NOMO-1 treated with DMSO at 0.1 percent for 48 hours (cell line): ENCODE measurements around the gene SCRT2.
A peak's percentile ranks its signal among the peaks of the same experiment; 100 is the strongest.
"Not testable (repeated sequence)": the region's sequence is repeated elsewhere in the genome, so short reads cannot be mapped to it uniquely, and the experiment has no call there.

ENCODE experiments used
- DNase-seq: peaks from one replicate; lab custom pipeline; 2025; ENCODE audit not compliant: unreplicated experiment; lab: John Stamatoyannopoulos, UW

SCRT2 gene

DNA sequence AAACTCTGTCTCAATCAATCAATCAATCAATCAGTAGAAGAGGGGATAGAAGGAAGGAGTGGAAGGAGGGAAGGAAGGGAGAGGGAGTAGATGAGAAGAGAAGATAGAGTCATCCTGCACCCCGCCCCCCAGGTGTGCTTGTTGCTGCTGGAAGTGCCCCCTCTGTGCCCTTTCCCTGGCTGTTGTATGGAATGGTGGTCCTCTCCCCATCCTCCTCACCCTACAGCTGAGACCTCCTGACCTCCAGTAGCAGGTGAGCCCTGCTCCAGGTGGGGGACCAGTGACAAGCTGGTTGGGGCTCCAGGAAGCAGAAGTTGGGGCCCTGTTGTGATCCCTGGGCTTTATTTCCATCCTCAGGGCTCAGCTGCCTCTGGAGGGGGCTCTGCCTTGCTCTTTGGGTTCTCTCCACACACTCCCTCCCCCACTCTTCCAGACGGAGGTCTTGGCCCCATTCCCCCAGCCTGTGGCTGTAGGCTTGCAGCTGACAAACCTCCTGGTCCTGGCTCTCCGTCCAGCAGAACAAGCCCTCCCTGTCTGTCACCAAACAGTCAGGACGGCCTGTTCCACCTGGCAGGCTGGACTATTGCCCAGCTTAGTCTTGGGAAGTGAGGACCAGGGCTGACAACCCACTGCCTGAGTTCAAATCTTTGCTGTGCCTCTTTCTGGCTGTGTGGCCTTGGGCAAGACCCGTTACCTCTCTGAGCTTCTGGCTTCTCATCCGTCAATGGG lies 26.0 kb upstream of the SCRT2 start:
- DNase-seq: no peak

DNA sequence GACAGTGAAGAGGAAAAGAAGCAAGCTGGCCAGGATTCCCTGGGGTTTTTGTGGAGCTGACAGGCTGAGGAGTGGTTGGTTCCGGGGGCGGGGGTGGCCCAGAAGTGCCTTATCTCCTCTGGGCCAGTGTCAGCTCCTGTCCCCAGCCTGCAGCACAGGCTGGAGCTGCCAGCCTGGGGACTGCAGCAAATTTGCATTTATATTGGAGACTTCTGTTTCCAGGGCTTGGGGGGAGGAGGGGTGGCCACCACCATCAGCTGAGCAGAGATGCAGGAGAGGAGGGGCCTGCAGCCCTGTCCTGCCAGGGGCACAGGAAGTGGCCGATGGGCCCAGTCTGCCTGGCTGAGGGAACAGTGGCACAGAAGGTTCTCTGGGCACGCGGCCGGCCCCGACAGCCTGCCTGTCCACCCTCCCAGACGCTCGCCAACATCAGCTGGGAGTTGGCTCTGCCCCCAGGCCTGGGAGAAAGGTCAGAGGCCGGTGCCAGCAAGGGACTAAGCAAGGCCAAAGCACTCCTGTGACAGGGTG lies 24.3 kb upstream of the SCRT2 start:
- no peak for DNase-seq

DNA sequence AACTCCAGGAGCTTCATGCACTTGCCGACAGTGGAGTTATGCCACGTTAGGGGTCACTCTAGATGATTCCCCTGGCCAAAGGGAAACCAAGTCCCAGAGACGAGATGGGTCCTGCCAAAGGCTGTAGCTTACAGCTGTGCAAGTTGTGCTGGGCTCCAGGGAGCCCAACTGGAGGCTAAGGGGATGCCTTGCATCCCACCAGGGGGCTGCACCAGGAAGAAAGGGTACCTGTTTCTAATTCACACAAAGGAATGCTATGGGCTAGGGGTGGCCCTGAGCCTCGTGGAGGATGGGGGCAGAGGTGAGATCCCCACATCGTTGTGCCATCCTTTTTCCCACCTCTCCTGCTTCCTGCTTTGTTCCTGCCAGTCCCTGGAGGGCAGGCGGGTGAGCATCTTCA lies 23.7 kb upstream of the SCRT2 start:
- no peak for DNase-seq

DNA sequence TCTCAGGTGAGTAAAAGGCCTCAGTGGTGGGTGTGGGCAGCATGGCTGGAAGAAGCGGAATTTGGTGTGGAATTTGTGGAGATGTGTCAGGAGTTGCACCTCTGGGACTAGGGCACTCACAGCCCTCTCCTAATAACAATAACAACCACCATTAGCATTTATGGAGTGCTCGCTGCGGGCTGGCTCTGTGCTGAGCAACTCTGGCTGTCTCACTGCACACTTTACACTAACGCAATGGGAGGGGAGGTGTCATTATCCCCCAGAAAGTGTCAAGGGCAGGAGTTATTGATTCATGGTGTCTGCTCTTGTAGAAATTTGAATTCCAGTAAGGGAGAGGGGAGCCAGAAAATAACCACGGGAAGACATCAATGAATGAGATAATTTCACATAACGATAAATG lies 22.7 kb upstream of the SCRT2 start:
- DNase-seq: no peak

DNA sequence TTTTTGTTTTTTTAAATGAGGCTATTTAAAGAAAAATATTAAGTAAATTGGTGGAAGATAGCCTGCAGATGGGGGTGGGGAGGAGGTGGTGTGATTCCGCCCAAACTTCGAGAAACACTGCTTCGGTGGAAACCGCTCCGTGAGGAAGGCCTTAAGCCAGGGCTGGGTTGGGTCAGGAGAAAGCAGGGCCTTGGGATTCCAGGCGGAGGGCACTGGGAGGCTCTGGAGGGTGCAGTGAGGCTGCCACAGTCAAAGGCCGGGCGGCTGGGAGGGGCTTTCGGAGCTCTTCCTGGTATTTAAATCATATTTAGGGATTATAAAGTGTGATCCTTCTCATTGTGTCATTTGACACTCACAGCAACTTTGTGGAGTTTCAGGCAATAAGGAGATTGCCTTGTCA lies 22.2 kb upstream of the SCRT2 start:
- no peak for DNase-seq

DNA sequence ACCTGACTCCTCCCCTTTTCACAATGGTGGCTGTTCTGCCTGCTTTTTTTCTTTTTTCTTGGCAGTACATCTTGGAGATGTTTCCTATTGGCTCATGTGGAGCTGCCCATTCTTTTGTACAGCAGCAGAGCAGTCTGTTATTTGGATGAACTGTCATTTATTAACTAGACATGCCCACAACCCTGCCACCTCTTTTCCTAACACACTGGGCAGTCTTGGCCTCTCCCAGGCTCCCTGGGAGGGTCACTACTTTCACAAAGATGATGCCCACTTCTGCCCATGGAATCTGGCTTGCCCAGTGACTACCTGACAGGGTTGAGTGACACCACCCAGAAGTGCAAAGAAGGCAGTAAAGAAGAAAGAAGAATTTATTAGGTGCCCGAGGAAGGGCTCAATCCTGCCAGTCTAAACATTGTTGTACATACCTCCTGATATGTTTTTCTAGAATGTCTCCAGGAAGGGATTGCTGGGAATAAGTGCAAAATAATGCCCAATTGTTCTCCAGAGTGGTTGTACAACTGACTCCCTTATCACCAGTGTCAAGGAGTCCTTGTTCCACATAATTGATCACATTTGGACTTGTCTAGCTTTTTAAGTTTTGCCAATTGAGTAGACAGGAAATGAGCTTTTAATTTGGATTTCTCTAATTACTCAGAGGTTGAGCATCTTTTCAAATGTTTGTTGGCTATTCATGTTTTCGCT lies 19.7 kb upstream of the SCRT2 start:
- no peak for DNase-seq

DNA sequence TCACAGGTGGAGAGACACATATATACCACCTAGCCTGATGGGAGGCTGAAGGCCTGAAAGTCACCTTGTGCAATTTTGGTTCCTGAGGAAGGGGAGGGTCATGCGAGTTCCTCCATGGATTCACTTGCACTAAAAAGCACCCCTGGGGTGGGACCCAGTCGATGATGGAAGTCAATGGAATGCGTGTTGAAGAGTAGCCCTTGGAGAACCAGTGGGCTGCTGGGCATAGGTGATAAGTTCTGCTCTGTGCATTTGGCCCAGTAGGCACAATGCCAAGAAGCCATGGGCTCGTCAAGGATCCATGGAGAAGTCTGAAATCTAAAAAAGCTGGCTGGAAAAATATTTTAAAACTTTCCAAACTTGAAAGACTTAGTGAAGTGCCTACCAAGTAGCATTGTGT lies 18.9 kb upstream of the SCRT2 start:
- DNase-seq: no peak

DNA sequence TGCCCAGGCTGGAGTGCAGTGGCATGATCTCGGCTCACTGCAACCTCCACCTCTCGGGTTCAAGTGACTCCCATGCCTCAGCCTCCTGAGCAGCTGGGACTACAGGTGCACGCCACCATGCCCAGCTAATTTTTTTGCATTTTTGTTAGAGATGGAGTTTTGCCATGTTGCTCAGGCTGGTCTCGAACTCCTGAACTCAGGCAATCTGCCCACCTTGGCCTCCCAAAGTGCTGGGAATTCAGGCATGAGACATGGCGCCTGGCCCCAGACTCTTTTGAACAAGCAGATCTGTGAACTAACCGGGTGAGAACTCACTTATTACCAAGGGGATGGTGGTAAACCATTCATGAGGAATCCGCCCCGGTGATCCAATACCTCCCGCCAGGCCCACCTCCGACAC lies 18.2 kb upstream of the SCRT2 start:
- DNase-seq: not testable (repeated sequence)

DNA sequence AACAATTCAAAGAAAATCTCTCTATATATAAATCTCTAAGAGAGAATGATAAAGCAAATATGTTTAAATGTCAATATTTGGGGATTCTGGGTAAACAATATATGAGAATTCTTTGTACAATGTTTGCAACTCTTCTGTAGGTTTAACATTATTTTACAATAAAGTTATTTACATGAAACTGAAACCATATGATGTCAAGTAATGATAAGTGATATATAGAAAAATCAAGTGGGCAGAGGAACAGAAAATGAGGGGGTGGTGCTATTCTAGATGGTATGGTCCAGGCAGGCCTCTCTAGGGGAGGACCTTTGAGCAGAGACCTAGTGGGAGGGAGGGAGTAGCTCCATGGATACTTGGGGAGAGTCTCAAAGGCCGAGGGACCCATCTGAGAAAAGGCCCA lies 16.4 kb upstream of the SCRT2 start:
- DNase-seq: no peak

DNA sequence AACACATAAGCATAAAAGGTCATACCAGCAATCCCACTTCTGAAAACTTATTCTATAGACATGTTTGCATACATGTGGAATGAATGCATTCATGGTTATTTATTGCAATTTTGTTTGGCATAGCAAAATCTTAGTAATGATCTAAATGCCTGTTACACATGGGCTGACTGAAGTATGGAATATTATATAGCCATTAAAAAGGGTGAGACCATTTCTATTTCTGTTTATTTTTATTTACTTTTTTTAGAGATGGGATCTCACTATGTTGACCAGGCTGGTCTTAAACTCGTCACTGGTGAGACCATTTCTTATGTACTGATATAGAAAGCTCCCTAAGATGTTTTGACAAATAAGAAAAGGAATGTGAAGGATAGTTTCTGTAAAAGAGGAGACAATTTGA lies 14.3 kb upstream of the SCRT2 start:
- DNase-seq: no peak

DNA sequence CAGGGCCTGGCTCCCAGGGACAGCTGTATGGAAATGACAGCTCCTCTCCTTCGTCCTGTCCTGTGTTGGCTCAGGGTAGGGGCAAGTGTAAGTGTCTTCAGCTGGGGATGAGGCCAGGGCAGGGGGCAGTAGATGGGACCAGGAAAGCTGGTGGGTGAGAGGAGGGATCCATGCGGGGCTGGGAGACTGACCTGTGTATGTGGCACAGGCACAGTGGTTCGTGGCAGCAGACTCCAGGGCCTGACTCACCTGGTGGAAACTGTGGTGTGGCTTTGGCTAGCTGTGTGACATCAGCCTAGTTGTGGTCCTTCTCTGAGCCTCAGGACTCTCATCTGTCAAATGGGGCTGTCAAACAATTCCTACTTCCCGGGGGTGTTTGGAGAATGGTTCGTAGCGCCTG lies 13.7 kb upstream of the SCRT2 start:
- DNase-seq: no peak

DNA sequence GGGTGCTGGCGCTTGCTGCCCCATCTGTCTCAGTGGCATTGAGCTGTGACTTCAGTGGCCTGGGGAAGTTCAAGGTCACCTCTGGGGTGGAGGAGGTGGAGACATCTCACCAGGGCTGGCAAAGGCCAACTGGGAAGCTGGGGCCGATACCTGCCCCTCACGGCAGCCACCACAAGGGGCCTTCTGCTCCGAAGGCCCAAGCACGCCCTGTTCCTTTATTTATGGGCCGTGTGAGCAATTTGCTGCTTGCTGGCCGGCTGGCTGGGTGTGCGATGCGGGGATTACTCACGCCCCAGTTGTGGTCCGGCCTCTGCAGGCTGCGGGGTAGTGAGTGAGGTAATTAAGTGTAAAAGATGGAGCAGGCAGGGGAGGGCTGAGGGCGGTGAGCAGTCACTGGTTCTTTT lies 13.2 kb upstream of the SCRT2 start:
- no peak for DNase-seq

DNA sequence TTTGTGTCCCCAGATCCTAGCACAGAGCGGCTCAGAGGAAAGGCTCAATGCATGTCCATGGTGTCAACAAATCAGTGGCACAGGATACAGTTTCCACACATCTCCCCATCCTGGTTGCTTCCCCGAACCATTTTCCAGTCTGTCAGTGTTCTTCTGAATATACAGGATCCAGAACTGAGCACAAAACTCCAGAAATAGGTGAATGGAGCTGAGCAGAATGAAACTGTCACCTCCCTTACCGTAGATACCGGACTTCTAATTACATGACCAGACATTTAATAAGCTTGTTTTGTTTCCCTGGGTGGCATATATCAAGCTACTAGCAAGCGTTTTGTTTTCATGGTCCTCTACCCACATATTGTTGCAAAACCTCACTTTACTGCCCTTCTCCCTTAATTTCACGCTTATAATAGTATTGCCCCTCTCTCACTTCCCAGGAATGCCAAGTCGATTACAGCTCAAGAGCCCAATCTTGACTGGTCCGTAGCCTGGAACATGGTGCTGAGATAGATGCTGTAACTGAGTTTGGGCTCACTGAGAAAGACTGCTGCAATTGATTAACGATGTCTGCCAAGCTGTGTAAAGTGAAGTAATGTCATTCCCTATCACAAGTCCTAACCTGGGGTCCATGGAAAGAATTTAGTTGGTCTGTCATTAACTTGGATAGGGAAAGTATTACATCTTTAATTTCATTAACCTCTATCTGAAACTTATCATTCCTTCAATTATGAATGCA lies 12.0 kb upstream of the SCRT2 start:
- DNase-seq: no peak

DNA sequence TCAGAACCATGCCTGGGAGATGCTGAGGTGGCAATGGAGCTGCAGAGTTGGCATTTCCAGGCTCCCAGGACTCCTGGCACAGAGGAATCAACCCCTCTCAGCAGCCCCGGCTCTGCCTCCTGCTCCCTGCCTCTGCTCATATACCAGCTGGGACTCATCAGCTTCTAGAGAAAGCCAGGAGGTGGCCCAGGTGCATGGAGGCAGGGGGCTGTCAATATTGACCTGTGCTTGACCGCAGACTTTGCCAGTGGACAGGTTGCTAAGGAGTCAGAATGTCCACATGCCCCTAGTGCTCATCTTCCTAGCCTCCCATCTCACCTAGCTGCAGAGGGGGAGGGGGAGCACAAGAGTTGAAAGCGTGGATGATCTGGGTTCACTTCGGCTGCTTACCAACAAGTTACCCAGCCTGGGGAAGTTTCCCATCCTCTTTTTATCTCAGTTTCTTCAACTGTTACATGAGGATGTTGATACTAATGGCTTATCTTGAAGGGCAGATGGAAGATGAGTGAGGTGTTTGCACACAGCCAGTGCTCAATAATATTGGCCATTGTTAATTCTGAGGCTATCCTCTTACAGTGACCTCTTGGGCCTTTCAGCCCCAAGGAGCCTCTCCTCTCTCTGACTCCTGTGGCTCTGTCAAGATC lies 9.2 kb upstream of the SCRT2 start:
- DNase-seq: no peak

DNA sequence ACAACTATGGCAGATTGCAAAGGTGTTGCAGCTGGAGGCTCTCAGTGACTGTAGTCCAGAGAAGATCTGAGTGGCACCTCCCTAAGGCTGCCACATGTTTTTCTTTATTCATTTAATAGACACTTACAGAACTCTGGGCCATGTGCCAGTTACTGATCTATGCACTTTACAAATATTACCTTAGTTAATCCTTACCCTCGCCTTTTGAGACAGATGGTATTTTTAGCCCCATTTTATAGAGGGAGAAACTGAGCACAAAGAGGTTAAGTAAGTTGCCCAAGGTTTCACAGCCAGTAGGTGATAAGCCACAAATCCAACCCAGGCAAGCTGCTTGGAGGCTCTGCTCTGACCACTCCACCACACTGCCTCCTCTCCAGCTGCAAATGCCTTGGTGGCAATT lies 6.5 kb upstream of the SCRT2 start:
- no peak for DNase-seq

DNA sequence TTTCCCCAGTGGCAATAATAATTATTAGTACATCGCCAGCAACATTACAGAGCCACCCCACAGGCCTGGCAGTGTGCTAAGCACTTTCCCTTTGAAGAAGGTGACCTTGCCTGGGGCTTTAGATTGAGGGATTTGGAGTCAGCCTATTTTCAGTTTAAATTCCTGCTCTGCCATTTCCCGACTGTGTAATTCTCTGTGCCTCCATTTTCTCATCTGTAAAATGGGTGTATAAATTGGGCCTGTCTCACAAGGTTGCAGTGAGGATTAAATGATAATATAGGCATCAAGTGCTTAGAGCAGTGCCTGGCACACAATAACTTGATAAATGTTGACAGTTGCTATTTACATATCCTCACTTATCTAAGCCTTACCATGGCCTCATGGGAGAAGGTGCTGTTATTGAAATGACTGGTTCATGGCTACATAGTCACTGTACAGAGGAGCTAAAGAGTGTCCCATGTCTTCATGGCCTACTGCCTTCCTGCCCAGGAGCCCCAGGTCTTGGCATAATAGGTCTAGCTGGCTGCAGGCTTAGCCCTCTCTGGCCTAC lies 5.1 kb upstream of the SCRT2 start:
- no peak for DNase-seq

DNA sequence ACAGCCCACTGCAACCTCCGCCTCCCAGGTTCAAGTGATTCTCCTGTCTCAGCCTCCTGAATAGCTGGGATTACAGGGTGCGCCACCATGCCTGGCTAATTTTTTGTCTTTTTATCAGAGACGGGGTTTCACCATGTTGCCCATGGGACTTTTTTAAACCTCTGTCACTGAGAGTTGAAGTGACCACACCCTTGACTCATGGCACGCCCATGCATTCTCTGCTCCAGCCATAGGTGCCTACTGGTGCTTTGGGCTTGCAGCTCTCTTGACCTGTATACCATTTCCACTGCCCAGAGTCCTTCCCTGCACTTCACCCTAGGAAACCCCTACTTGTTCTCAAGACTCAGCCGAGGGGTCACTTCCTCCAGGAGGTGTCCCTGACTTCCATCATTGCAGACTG lies 2.4 kb upstream of the SCRT2 start:
- DNase-seq: no peak

DNA sequence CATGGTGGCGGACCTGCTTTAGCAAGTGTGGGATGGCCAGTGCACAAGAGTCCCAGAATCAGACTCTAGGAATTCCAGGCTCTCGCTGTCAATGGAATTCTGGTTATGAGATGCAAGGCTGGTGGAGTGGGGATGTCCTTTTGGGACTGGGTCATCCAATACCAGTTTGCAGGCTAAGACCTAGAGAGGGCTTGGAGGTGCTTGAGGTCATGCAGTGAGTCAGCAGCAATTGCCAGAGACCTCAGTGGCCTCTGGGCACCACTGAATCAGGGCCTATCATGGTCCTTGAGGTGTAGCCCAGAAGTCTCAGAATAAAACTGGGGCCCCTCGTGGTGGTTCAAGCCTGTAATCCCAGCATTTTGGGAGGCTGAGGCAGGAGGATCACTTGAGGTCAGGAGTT lies 1.4 kb upstream of the SCRT2 start:
- DNase-seq: peak; percentile 1

DNA sequence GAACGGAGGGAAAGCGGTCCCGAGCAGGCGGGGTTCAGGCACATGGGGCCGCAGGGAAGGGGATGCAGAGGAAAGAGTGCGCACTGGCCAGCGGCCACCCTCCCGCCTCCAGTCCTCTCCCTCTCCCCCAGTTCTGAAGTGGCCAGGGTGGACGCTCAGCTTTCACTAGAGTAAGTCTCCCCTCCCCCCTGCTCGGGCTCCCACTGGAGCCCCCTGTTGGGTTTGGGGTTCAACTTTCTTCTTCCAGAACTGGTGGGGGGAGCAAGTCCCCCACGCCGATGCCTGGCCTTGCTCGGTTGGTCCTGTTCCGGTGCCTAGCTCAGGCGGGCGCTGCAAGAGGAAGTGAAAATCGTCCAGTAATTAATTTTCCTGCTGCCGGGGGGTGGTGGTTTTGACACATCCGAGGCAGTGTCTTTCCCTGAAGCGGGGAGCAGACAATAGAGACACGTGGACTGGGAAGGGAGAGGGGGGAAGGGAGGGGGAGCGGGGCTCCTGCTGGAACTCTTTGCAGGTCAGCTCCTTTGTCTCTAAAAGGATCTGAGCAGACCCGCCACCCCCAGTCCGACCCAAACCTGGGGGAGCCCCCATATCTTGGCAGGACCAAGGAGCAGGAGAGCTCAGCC lies 824 bp upstream of the SCRT2 start:
- DNase-seq: peak; percentile 63

DNA sequence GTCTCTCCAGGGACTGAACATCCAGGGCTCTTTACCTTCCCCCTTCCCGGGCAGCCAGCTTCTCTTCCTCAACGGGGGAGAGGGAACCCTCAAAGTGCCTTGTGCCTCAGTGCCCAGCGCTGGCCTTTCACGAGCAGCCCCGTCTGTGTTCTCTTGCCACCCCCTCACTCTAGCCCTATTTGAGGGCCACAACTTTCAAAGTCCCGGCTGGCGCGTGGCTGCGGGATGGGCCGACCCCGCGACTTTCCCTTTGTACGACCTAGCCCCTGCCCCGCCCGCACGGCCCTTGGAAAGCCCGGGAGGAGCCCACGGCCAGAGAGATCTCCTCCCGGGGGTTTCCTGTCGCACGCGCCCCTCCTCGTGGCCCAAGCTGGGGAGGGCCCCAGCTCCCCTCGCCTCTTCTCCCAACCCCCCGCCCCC lies 559 bp downstream of the SCRT2 start:
- no peak for DNase-seq

DNA sequence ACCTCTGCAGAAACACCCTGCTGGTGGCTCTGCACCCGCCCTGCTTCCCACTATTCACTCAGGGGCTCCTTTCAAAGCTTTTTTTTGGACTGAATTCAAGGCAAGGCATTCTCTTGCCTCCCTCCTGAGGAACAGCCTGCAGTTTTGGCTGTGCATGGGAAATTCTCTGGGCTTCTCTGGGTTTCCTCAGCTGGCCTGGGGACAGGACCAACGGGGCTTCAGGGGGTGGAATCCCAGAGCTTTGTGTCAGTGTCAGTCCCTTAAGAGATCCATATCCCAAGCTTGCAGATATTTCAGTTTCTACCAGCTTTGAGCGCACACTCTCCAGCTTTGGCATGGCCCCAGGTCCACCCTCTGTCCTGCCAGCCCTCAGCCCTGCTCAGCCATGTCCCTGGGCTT lies 2.0 kb downstream of the SCRT2 start:
- DNase-seq: no peak
